Activated CD4-positive, alpha-beta T cell treated with anti-CD3 and anti-CD28 coated beads for 36 hours (primary cell): ENCODE data around the gene PSMG4. TPM values are rescaled to one million over a fixed set of nuclear protein-coding genes. Genes with fewer than 3 reads are reported as not detected.

Experiments used
- ATAC-seq: fragments of 200-7000 bp; cut with Tn5 transposase; one replicate; pipeline ENCODE4 v1.10.0; 2021; ENCODE audit warnings: mild to moderate bottlenecking, moderate library complexity
- CTCF ChIA-PET: fragments of 350-600 bp; sonication (Branson Sonifier 250); formaldehyde crosslinking; loops from one replicate; lab custom pipeline; 2021; ENCODE audit warnings: antibody characterized with exemption; lab: Charles Lee
- POLR2A ChIA-PET: fragments of 350-600 bp; sonication (Branson Sonifier 250); formaldehyde crosslinking; loops from one replicate; lab custom pipeline; 2021; ENCODE audit warnings: antibody characterized with exemption, inconsistent platforms; lab: Charles Lee
- DNase-seq: peaks from one replicate; pipeline ENCODE4 v3.0.0-alpha.2; 2020
- H3K27ac Mint-ChIP-seq: one replicate; pipeline ENCODE4 v1.8.0; 2021; ENCODE audit warnings: mixed read lengths
- H3K27me3 Mint-ChIP-seq: one replicate; pipeline ENCODE4 v1.8.0; 2021; ENCODE audit warnings: mixed read lengths
- H3K36me3 Mint-ChIP-seq: one replicate; pipeline ENCODE4 v1.8.0; 2021; ENCODE audit warnings: low read depth, mixed read lengths
- H3K4me1 Mint-ChIP-seq: one replicate; pipeline ENCODE4 v1.8.0; 2021; ENCODE audit warnings: mixed read lengths
- H3K4me3 Mint-ChIP-seq: one replicate; pipeline ENCODE4 v1.8.0; 2021; ENCODE audit warnings: mild to moderate bottlenecking, moderate library complexity, mixed read lengths
- H3K9me3 Mint-ChIP-seq: one replicate; pipeline ENCODE4 v1.8.0; 2021; ENCODE audit warnings: low read depth, mixed read lengths
- intact Hi-C, 2 experiments: fragments of 100-400 bp; cut with DNase I in 1 of 2; cut with micrococcal nuclease in 1 of 2; formaldehyde crosslinking; loops; one replicate each; pipeline versions ENCODE4 v1.14.2 to v1.15.1; 2022 to 2024; cut with DNase I, micrococcal nuclease
- total RNA-seq, 2 experiments: library from RNA; stranded (reverse); gene quantifications; one replicate each; pipeline ENCODE4 v1.2.3, GENCODE V29; 2021

The PSMG4 gene
- total RNA-seq, 2 experiments from 2014 or later = 22.2 to 23.2 TPM

- H3K4me1 Mint-ChIP-seq = peaks cover 3% of the 10 kb centered on the region
- CTCF ChIA-PET = interaction anchor here (0.6 to 1.9 kb wide), 4 partner anchors 12 to 447 kb away, joined by 3 to 7 read pairs (median 4); no protein-coding TSS in a partner anchor
- ATAC-seq (no peak), DNase-seq (no peak)
- H3K27me3 Mint-ChIP-seq = no peaks in the 10 kb centered on the region
- no peak overlapping the region for H3K27ac Mint-ChIP-seq
- H3K36me3 Mint-ChIP-seq = no peaks in the 10 kb centered on the region
- H3K4me3 Mint-ChIP-seq = no peak overlapping the region
- no peaks in the 10 kb centered on the region for H3K9me3 Mint-ChIP-seq
- POLR2A ChIA-PET = no interaction called here
- intact Hi-C loops = no loop called here
Measured at GRCh38 chr6:3283641-3284435, 25.1 kb downstream of the PSMG4 start.

GRCh38 chr6:3284436-3284876, 25.7 kb downstream of the PSMG4 start:
- intact Hi-C loops = no loop called here
- ATAC-seq = no peak

GRCh38 chr6:3285049-3285639, 26.4 kb downstream of the PSMG4 start:
- Mint-ChIP-seq H3K27me3 (no peaks in the 10 kb centered on the region), H3K4me3 (no peak overlapping the region), H3K36me3 (no peaks in the 10 kb centered on the region), H3K4me1 (no peaks in the 10 kb centered on the region), H3K27ac (no peak overlapping the region), H3K9me3 (no peaks in the 10 kb centered on the region)
- ATAC-seq (no peak), DNase-seq (no peak)
- ChIA-PET CTCF (interaction anchor here (1.0 to 1.9 kb wide), 7 partner anchors 9 to 653 kb away, joined by 3 to 7 read pairs (median 4); no protein-coding TSS in a partner anchor), POLR2A (interaction anchor here (0.7 kb wide), 1 partner anchor 433 kb away, joined by 5 read pairs; no protein-coding TSS in a partner anchor)
- intact Hi-C loops = no loop called here

More at GRCh38 chr6:3284436-3284876, 25.7 kb downstream of the PSMG4 start:
- no peak overlapping the region for H3K4me3 Mint-ChIP-seq
- H3K27me3 Mint-ChIP-seq = no peaks in the 10 kb centered on the region
- ChIA-PET POLR2A (no interaction called here), CTCF (interaction anchor here (1.1 to 1.9 kb wide), 4 partner anchors 8 to 447 kb away, joined by 4 to 7 read pairs (median 4); no protein-coding TSS in a partner anchor)
- H3K27ac Mint-ChIP-seq = no peak overlapping the region
- no peak for DNase-seq
- H3K9me3 Mint-ChIP-seq = no peaks in the 10 kb centered on the region
- H3K36me3 Mint-ChIP-seq = no peaks in the 10 kb centered on the region
- peaks cover 3% of the 10 kb centered on the region for H3K4me1 Mint-ChIP-seq

- ATAC-seq = no peak
- intact Hi-C loops = no loop called here
- no peaks in the 10 kb centered on the region for H3K36me3 Mint-ChIP-seq
Measured at GRCh38 chr6:3285732-3286131, 27.0 kb downstream of the PSMG4 start.

GRCh38 chr6:3286641-3287171, 28.0 kb downstream of the PSMG4 start:
- ATAC-seq (no peak), DNase-seq (no peak)
- Mint-ChIP-seq H3K36me3 (no peaks in the 10 kb centered on the region), H3K9me3 (no peaks in the 10 kb centered on the region), H3K4me3 (no peak overlapping the region), H3K4me1 (no peaks in the 10 kb centered on the region), H3K27me3 (no peaks in the 10 kb centered on the region), H3K27ac (no peak overlapping the region)
- intact Hi-C loops = no loop called here
- ChIA-PET CTCF (no interaction called here), POLR2A (interaction anchor here (0.6 kb wide), 2 partner anchors 218 to 535 kb away, joined by 3 to 6 read pairs; no protein-coding TSS in a partner anchor)

More at GRCh38 chr6:3285732-3286131, 27.0 kb downstream of the PSMG4 start:
- ChIA-PET POLR2A (interaction anchor here (0.7 kb wide), 1 partner anchor 432 kb away, joined by 5 read pairs; no protein-coding TSS in a partner anchor), CTCF (interaction anchor here (1.0 to 1.4 kb wide), 4 partner anchors 9 to 653 kb away, joined by 3 to 4 read pairs (median 4); no protein-coding TSS in a partner anchor)
- Mint-ChIP-seq H3K27me3 (no peaks in the 10 kb centered on the region), H3K27ac (no peak overlapping the region), H3K4me3 (no peak overlapping the region), H3K9me3 (no peaks in the 10 kb centered on the region), H3K4me1 (no peaks in the 10 kb centered on the region)
- DNase-seq = no peak

GRCh38 chr6:3287308-3287707, 28.6 kb downstream of the PSMG4 start:
- intact Hi-C loops = no loop called here
- H3K36me3 Mint-ChIP-seq = no peaks in the 10 kb centered on the region

GRCh38 chr6:3287976-3288707, 29.4 kb downstream of the PSMG4 start:
- POLR2A ChIA-PET = no interaction called here
- CTCF ChIA-PET = interaction anchor here (0.6 to 1.6 kb wide), 3 partner anchors 8 to 1532 kb away, joined by 3 to 6 read pairs (median 4); no protein-coding TSS in a partner anchor

More at GRCh38 chr6:3287308-3287707, 28.6 kb downstream of the PSMG4 start:
- Mint-ChIP-seq H3K27me3 (no peaks in the 10 kb centered on the region), H3K27ac (no peak overlapping the region), H3K9me3 (no peaks in the 10 kb centered on the region), H3K4me1 (no peaks in the 10 kb centered on the region), H3K4me3 (no peak overlapping the region)
- no peak for DNase-seq
- ChIA-PET POLR2A (no interaction called here), CTCF (interaction anchor here (1.6 kb wide), 1 partner anchor 7 kb away, joined by 6 read pairs; no protein-coding TSS in a partner anchor)
- ATAC-seq = no peak

GRCh38 chr6:3288711-3289663, 30.2 kb downstream of the PSMG4 start:
- Mint-ChIP-seq H3K36me3 (no peaks in the 10 kb centered on the region), H3K27me3 (no peaks in the 10 kb centered on the region), H3K4me1 (no peaks in the 10 kb centered on the region), H3K27ac (no peak overlapping the region), H3K9me3 (no peaks in the 10 kb centered on the region), H3K4me3 (no peak overlapping the region)
- ChIA-PET CTCF (interaction anchor here (0.6 to 1.6 kb wide), 5 partner anchors 9 to 1532 kb away, joined by 3 to 6 read pairs (median 3); no protein-coding TSS in a partner anchor), POLR2A (interaction anchor here (0.6 kb wide), 1 partner anchor 12 kb away, joined by 6 read pairs; no protein-coding TSS in a partner anchor)
- ATAC-seq (no peak), DNase-seq (no peak)
- intact Hi-C loops = no loop called here

More at GRCh38 chr6:3287976-3288707, 29.4 kb downstream of the PSMG4 start:
- H3K9me3 Mint-ChIP-seq = no peaks in the 10 kb centered on the region
- no peaks in the 10 kb centered on the region for H3K4me1 Mint-ChIP-seq
- H3K4me3 Mint-ChIP-seq = no peak overlapping the region
- H3K27ac Mint-ChIP-seq = no peak overlapping the region
- no peaks in the 10 kb centered on the region for H3K36me3 Mint-ChIP-seq
- intact Hi-C loops = no loop called here
- no peak for ATAC-seq
- no peak for DNase-seq
- no peaks in the 10 kb centered on the region for H3K27me3 Mint-ChIP-seq

- CTCF ChIA-PET = interaction anchor here (0.9 to 1.0 kb wide), 2 partner anchors 10 to 442 kb away, joined by 3 read pairs; no protein-coding TSS in a partner anchor
- no peaks in the 10 kb centered on the region for H3K27me3 Mint-ChIP-seq
- no peak for DNase-seq
- H3K4me1 Mint-ChIP-seq = no peaks in the 10 kb centered on the region
- H3K9me3 Mint-ChIP-seq = no peaks in the 10 kb centered on the region
- H3K27ac Mint-ChIP-seq = no peak overlapping the region
- intact Hi-C loops = no loop called here
- no peak overlapping the region for H3K4me3 Mint-ChIP-seq
- H3K36me3 Mint-ChIP-seq = no peaks in the 10 kb centered on the region
- no peak for ATAC-seq
- POLR2A ChIA-PET = interaction anchor here (0.6 kb wide), 1 partner anchor 13 kb away, joined by 6 read pairs; no protein-coding TSS in a partner anchor
Measured at GRCh38 chr6:3289664-3290055, 30.9 kb downstream of the PSMG4 start.
